Choroid plexus epithelial cell (primary cell): ENCODE results near the gene GCNT1.
"Not testable (repeated sequence)": the region's sequence is repeated elsewhere in the genome, so short reads cannot be mapped to it uniquely, and the experiment has no call there.

Experiments
- DNase-seq: peaks from one replicate; pipeline ENCODE4 v3.0.0-alpha.2; 2010; ENCODE audit warnings: low read depth
- H3K4me3 ChIP-seq: 2 replicates; pipeline ENCODE4 v1.5.1; 2011; ENCODE audit warnings: low read depth, mild to moderate bottlenecking, control low read depth, low read length, moderate library complexity
- TF ChIP-seq, protein P1 (sequence below): conservative IDR thresholded peaks from 2 replicates; pipeline ENCODE4 v1.5.1; 2011; ENCODE audit warnings: low read depth, mild to moderate bottlenecking, control low read depth, inconsistent platforms, low read length, moderate library complexity

The GCNT1 gene

DNA sequence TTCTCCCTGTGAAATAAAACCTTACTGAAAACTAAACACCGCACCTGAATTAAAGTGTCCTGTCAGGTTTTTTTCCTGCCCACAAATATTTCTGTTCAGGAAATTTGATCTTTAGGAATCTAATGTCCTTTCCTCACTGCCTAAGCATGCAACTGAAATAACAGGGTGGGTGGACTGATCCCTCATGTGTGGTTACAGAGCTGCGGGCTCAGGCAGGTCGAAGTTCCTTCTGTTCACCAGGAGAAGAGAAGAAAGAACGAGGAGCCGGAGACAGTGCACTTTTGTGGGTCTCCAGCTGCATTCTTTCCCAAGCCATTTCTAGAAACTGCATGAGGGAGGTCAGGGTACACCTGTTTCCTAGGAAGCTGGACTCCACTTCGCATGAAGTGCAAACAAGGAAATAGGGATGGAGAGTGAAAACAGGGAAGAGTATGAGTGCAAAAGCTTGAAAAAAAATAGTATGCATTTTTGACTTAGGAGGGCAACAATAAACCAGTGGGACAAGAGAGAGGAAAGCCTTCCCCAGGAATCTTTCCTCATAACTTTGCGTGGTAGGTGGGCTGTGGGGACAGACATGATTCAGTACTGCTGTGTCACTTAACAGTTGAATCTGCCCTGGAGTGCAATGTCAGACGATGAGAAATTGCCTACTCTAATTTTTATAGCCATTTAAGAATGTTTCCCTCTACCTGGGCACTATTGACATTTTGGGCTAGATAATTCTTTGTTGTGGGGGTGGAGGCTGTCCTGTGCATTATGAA is 60.3 kb downstream of the GCNT1 start:
- peak; percentile 76 for DNase-seq
- TF ChIP-seq, protein P1, sequence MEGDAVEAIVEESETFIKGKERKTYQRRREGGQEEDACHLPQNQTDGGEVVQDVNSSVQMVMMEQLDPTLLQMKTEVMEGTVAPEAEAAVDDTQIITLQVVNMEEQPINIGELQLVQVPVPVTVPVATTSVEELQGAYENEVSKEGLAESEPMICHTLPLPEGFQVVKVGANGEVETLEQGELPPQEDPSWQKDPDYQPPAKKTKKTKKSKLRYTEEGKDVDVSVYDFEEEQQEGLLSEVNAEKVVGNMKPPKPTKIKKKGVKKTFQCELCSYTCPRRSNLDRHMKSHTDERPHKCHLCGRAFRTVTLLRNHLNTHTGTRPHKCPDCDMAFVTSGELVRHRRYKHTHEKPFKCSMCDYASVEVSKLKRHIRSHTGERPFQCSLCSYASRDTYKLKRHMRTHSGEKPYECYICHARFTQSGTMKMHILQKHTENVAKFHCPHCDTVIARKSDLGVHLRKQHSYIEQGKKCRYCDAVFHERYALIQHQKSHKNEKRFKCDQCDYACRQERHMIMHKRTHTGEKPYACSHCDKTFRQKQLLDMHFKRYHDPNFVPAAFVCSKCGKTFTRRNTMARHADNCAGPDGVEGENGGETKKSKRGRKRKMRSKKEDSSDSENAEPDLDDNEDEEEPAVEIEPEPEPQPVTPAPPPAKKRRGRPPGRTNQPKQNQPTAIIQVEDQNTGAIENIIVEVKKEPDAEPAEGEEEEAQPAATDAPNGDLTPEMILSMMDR: no peak
- no peak overlapping the region for H3K4me3 ChIP-seq

GRCh38 chr9:76521244-76521681 is 62.3 kb downstream of the GCNT1 start:
- DNase-seq: no peak
- TF ChIP-seq, protein P1: no peak
- H3K4me3 ChIP-seq: no peak overlapping the region

DNA sequence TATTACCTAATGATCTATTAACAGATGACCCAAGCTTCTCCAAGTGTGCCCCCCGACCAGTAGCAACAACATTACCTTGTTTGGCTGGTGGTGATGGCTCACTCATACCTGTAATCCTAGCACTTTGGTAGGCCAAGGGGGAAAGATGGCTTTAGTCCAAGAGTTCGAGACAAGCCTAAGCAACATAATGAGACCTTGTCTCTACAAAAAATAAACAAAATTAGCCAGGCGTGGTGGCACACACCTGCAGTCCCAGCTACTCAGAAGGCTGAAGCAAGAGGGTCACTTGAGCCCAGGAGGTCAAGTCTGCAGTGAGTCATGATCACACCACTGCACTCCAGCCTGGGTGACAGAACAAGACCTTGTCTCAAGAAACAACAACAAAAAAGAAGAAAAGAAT is 62.9 kb downstream of the GCNT1 start:
- H3K4me3 ChIP-seq: no peak overlapping the region
- TF ChIP-seq, protein P1: no peak
- DNase-seq: no peak

GRCh38 chr9:76523617-76524200 is 64.7 kb downstream of the GCNT1 start:
- H3K4me3 ChIP-seq, DNase-seq: not testable (repeated sequence)

DNA sequence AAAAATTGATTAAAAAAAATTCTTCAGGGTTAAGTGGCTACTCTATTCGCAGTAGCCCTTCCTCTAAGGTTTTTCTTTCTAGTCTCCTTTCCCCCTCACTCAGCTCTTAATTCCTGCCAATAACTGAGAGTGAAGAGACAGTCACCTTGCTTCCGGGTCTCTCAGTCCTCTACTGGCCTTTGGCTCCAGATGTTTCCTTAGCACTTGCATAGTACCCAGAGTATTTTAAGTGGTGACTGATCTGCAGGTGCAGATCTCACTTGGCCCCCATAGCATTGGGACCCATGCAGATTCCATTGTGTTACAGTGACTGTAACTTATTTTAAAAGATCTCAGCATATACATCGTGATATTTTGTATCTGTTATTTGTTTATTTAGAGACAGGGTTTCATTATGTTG is 66.2 kb downstream of the GCNT1 start:
- no peak overlapping the region for H3K4me3 ChIP-seq
- TF ChIP-seq, protein P1: no peak
- DNase-seq: no peak

GRCh38 chr9:76526026-76526425 is 67.0 kb downstream of the GCNT1 start:
- TF ChIP-seq, protein P1: no peak
- DNase-seq: no peak
- H3K4me3 ChIP-seq: no peak overlapping the region

- TF ChIP-seq, protein P1: no peak
- H3K4me3 ChIP-seq: no peak overlapping the region
- DNase-seq: no peak
Observed at GRCh38 chr9:76528056-76528455, 69.1 kb downstream of the GCNT1 start.
